ENCODE results near the gene FIGLA.

DNA sequence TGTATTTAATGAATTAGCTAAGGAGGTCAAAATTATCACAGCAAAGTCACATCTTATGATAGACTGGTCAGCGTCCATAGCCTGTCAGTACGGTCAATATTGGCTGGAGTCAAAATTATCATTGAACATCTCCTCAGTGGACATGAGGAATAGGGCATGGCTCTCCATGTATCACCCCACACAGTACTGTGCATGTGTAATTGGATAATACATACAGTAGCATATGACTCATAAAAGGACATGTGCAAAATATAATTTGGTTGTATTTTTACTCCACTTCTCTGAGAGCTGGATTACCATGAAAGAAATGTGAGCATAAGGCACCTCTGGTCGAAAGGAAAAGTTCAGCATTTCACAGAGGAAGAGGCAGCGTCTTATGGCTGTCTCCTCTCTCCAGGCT is 47.4 kb downstream of the FIGLA start:
- TF ChIP-seq, protein P1, sequence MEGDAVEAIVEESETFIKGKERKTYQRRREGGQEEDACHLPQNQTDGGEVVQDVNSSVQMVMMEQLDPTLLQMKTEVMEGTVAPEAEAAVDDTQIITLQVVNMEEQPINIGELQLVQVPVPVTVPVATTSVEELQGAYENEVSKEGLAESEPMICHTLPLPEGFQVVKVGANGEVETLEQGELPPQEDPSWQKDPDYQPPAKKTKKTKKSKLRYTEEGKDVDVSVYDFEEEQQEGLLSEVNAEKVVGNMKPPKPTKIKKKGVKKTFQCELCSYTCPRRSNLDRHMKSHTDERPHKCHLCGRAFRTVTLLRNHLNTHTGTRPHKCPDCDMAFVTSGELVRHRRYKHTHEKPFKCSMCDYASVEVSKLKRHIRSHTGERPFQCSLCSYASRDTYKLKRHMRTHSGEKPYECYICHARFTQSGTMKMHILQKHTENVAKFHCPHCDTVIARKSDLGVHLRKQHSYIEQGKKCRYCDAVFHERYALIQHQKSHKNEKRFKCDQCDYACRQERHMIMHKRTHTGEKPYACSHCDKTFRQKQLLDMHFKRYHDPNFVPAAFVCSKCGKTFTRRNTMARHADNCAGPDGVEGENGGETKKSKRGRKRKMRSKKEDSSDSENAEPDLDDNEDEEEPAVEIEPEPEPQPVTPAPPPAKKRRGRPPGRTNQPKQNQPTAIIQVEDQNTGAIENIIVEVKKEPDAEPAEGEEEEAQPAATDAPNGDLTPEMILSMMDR (IDR thresholded peaks at IDR 0.05): no peak
- TF ChIP-seq IRF2 (CRISPR knock-in tag; IDR thresholded peaks at IDR 0.05; ENCODE audit: borderline replicate concordance, low read depth): no peak
- TF ChIP-seq, protein P2, sequence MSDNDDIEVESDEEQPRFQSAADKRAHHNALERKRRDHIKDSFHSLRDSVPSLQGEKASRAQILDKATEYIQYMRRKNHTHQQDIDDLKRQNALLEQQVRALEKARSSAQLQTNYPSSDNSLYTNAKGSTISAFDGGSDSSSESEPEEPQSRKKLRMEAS (CRISPR knock-in tag; IDR thresholded peaks at IDR 0.05): no peak
- TF ChIP-seq TCF7 (CRISPR knock-in tag; IDR thresholded peaks at IDR 0.05; ENCODE audit: low read depth): no peak
- TF ChIP-seq, protein P3, sequence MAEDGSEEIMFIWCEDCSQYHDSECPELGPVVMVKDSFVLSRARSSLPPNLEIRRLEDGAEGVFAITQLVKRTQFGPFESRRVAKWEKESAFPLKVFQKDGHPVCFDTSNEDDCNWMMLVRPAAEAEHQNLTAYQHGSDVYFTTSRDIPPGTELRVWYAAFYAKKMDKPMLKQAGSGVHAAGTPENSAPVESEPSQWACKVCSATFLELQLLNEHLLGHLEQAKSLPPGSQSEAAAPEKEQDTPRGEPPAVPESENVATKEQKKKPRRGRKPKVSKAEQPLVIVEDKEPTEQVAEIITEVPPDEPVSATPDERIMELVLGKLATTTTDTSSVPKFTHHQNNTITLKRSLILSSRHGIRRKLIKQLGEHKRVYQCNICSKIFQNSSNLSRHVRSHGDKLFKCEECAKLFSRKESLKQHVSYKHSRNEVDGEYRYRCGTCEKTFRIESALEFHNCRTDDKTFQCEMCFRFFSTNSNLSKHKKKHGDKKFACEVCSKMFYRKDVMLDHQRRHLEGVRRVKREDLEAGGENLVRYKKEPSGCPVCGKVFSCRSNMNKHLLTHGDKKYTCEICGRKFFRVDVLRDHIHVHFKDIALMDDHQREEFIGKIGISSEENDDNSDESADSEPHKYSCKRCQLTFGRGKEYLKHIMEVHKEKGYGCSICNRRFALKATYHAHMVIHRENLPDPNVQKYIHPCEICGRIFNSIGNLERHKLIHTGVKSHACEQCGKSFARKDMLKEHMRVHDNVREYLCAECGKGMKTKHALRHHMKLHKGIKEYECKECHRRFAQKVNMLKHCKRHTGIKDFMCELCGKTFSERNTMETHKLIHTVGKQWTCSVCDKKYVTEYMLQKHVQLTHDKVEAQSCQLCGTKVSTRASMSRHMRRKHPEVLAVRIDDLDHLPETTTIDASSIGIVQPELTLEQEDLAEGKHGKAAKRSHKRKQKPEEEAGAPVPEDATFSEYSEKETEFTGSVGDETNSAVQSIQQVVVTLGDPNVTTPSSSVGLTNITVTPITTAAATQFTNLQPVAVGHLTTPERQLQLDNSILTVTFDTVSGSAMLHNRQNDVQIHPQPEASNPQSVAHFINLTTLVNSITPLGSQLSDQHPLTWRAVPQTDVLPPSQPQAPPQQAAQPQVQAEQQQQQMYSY (CRISPR knock-in tag; IDR thresholded peaks at IDR 0.05): no peak
- TF ChIP-seq, protein P4, sequence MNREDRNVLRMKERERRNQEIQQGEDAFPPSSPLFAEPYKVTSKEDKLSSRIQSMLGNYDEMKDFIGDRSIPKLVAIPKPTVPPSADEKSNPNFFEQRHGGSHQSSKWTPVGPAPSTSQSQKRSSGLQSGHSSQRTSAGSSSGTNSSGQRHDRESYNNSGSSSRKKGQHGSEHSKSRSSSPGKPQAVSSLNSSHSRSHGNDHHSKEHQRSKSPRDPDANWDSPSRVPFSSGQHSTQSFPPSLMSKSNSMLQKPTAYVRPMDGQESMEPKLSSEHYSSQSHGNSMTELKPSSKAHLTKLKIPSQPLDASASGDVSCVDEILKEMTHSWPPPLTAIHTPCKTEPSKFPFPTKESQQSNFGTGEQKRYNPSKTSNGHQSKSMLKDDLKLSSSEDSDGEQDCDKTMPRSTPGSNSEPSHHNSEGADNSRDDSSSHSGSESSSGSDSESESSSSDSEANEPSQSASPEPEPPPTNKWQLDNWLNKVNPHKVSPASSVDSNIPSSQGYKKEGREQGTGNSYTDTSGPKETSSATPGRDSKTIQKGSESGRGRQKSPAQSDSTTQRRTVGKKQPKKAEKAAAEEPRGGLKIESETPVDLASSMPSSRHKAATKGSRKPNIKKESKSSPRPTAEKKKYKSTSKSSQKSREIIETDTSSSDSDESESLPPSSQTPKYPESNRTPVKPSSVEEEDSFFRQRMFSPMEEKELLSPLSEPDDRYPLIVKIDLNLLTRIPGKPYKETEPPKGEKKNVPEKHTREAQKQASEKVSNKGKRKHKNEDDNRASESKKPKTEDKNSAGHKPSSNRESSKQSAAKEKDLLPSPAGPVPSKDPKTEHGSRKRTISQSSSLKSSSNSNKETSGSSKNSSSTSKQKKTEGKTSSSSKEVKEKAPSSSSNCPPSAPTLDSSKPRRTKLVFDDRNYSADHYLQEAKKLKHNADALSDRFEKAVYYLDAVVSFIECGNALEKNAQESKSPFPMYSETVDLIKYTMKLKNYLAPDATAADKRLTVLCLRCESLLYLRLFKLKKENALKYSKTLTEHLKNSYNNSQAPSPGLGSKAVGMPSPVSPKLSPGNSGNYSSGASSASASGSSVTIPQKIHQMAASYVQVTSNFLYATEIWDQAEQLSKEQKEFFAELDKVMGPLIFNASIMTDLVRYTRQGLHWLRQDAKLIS (CRISPR knock-in tag; IDR thresholded peaks at IDR 0.05; ENCODE audit: borderline replicate concordance): no peak
- TF ChIP-seq, protein P5, sequence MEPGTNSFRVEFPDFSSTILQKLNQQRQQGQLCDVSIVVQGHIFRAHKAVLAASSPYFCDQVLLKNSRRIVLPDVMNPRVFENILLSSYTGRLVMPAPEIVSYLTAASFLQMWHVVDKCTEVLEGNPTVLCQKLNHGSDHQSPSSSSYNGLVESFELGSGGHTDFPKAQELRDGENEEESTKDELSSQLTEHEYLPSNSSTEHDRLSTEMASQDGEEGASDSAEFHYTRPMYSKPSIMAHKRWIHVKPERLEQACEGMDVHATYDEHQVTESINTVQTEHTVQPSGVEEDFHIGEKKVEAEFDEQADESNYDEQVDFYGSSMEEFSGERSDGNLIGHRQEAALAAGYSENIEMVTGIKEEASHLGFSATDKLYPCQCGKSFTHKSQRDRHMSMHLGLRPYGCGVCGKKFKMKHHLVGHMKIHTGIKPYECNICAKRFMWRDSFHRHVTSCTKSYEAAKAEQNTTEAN (CRISPR knock-in tag; IDR thresholded peaks at IDR 0.05): no peak
- TF ChIP-seq CREB1 (CRISPR knock-in tag; IDR thresholded peaks at IDR 0.05): no peak
- no peak for TF ChIP-seq ZNF263 (CRISPR knock-in tag; IDR thresholded peaks at IDR 0.05; ENCODE audit: low read depth)
- no peak for TF ChIP-seq SMAD4 (CRISPR knock-in tag; IDR thresholded peaks at IDR 0.05)
- no peak for TF ChIP-seq SP1 (CRISPR knock-in tag; conservative IDR thresholded peaks at IDR 0.05)
- TF ChIP-seq NFYB (CRISPR knock-in tag; conservative IDR thresholded peaks at IDR 0.05; ENCODE audit: low read depth): no peak

Measured in WTC11 (cell line).